Liver (tissue), 9 donors: ENCODE measurements around the gene PCBP2. TPM values are rescaled to one million over a fixed set of nuclear protein-coding genes. Genes with fewer than 3 reads are reported as not detected.

Source experiments
- DNase-seq: peaks from one replicate; pipeline ENCODE4 v3.0.0-alpha.2; 2017; ENCODE audit warnings: low spot score
- H3K27ac ChIP-seq, 2 donors: one replicate each; pipeline ENCODE4 v1.7.0; 2013; ENCODE audit warnings: inconsistent platforms in 2 of 2, low read length in 2 of 2, control low read depth in 1 of 2, low read depth in 1 of 2, mild to moderate bottlenecking in 1 of 2
- H3K27me3 ChIP-seq, 4 donors: one replicate each; pipeline versions ENCODE4 v1.6.1 to v1.7.0; 2013; ENCODE audit warnings: low read length in 3 of 4, inconsistent platforms in 1 of 4, mild to moderate bottlenecking in 1 of 4, moderate library complexity in 1 of 4; ENCODE audit not compliant: control insufficient read depth in 4 of 4, insufficient read depth in 4 of 4
- H3K36me3 ChIP-seq, 4 donors: one replicate each; pipeline versions ENCODE4 v1.6.1 to v1.7.0; 2013; ENCODE audit warnings: low read length in 3 of 4, mild to moderate bottlenecking in 3 of 4, low read depth in 1 of 4, moderate library complexity in 1 of 4; ENCODE audit not compliant: control insufficient read depth in 4 of 4, insufficient read depth in 3 of 4
- H3K4me1 ChIP-seq, 4 donors: one replicate each; pipeline versions ENCODE4 v1.6.1 to v1.7.0; 2013; ENCODE audit warnings: low read length in 3 of 4, mild to moderate bottlenecking in 3 of 4, moderate library complexity in 1 of 4; ENCODE audit not compliant: control insufficient read depth in 4 of 4, insufficient read depth in 4 of 4
- H3K4me3 ChIP-seq, 3 donors: one replicate each; pipeline versions ENCODE4 v1.6.1 to v1.7.0; 2013; ENCODE audit warnings: low read length in 3 of 3, control low read depth in 1 of 3, low read depth in 1 of 3, mild to moderate bottlenecking in 1 of 3
- H3K9ac ChIP-seq, 2 donors: one replicate each; pipeline ENCODE4 v1.7.0; 2013; ENCODE audit warnings: low read length in 2 of 2, mild to moderate bottlenecking in 2 of 2, moderate library complexity in 2 of 2, control low read depth in 1 of 2, low read depth in 1 of 2
- H3K9me3 ChIP-seq, 4 donors: one replicate each; pipeline versions ENCODE4 v1.6.1 to v1.7.0; 2013; ENCODE audit warnings: low read length in 3 of 4; ENCODE audit not compliant: control insufficient read depth in 4 of 4
- JUND ChIP-seq, 2 donors: IDR thresholded peaks; 2 replicates each; pipeline ENCODE4 v1.6.1; 2016; ENCODE audit warnings: antibody characterized with exemption in 2 of 2
- NR2F2 ChIP-seq: IDR thresholded peaks from 2 replicates; pipeline ENCODE4 v1.6.1; 2016; ENCODE audit warnings: antibody characterized with exemption
- RAD21 ChIP-seq, 2 donors: IDR thresholded peaks; 2 replicates each; pipeline ENCODE4 v1.6.1; 2016; ENCODE audit warnings: antibody characterized with exemption in 2 of 2, mild to moderate bottlenecking in 2 of 2
- RXRA ChIP-seq, 2 donors: IDR thresholded peaks; 2 replicates each; pipeline ENCODE4 v1.6.1; 2017 to 2018; ENCODE audit warnings: antibody characterized with exemption in 2 of 2, mild to moderate bottlenecking in 1 of 2
- SP1 ChIP-seq: IDR thresholded peaks from 2 replicates; pipeline ENCODE4 v1.6.1; 2018; ENCODE audit warnings: antibody characterized with exemption, mild to moderate bottlenecking
- YY1 ChIP-seq: IDR thresholded peaks from 2 replicates; pipeline ENCODE4 v1.6.1; 2016; ENCODE audit warnings: antibody characterized with exemption, mild to moderate bottlenecking
- WGBS: extraction: QIAGEN DNeasy Blood & Tissue Kit; methylation state at CpG from one replicate; pipeline ENCODE4 v1.1.7; 2013; 5-methylcytosine and 5-hydroxymethylcytosine counted together
- polyA plus RNA-seq, 2 donors: library from polyadenylated mRNA; stranded (reverse) in 1 of 2; unstranded in 1 of 2; fragments of 200-250 nt in 1 of 2; fragments of >200 nt in 1 of 2; fragmentation: Nextera tagmentation in 1 of 2; extraction: Ambion mirVana in 1 of 2; gene quantifications; one replicate each; pipeline versions ENCODE4 v1.2.1 to v1.2.3, GENCODE V29; 2013 to 2015
- total RNA-seq, 2 donors: library from RNA; depleted of rRNA; stranded (reverse); fragments of >200 nt; gene quantifications; one replicate each; pipeline ENCODE4 v1.2.3, GENCODE V29; 2014
- TF ChIP-seq, protein P1 (sequence below): IDR thresholded peaks from 2 replicates; pipeline ENCODE4 v1.6.1; 2016; ENCODE audit warnings: antibody characterized with exemption
- TF ChIP-seq, protein P2 (sequence below): IDR thresholded peaks from 2 replicates; pipeline ENCODE4 v1.6.1; 2016; ENCODE audit warnings: antibody characterized with exemption
- TF ChIP-seq, protein P3 (sequence below): fragments of 150-350 bp; IDR thresholded peaks from 2 replicates; pipeline ENCODE4 v1.5.1; 2017; ENCODE audit warnings: improper control_type of control experiment, low read depth, low read length; ENCODE audit not compliant: missing input control
- donor health status: healthy.
- donor health status: healthy.
- donor health status: healthy.
- donor health status: healthy.
- donor health status: healthy.

PCBP2 gene
- total and polyA plus RNA-seq, 4 donors, result 130 to 377 (median 223) TPM

DNA sequence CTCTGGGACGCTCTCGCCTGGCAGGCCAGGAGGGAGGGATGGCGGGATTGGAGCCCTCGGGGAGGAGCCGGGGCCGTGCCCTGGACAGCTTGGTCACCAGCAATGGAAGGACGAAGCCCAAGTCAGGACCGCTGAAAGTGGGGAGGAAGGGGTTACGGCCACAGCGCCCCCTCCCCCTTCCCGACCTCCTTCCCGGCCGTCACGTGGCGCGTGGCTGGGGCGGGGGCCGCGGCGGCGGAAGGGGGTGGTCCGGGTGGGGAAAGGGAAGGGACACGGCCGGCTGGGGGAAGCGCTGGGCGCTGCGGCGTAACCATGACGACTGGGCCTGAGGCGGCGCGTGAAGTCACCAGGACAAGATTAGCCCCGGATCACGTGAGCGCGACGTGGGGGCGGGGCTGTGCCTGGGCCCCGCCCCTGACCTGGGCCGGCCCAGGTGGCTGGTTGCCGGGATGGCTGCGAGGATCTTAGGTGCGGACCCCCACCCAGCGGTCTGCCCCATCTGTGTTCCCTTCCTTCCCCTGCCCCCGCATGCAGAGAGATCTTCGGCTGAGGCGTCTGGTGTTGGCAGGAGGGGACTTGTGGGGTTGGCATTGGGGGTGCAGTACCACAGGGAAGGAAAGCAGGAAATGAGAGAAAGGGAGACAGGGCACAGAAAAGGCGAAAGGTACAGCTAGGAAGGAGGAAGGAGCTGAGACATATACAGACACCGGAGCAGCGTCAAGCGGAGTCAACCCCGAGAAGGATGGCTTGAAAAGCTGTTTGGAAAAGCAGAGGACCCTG lies 41.1 kb downstream of the PCBP2 start:
- Histone ChIP-seq H3K9ac (peak overlapping the region; percentile 4 to 26), H3K4me1 (peaks cover 2 to 12% (median 8%) of the 10 kb centered on the region in 4 donors), H3K27ac (peak overlapping the region; percentile 44 to 80), H3K9me3 (no peaks in the 10 kb centered on the region), H3K4me3 (peak overlapping the region; percentile 50 to 68 (median 51)), H3K36me3 (no peaks in the 10 kb centered on the region), H3K27me3 (no peaks in the 10 kb centered on the region)
- peak; percentile 94 for DNase-seq
- 2% methylated on average over 52 of the region's 52 CpGs for WGBS
- TF ChIP-seq NR2F2 (no peak), YY1 (peak; percentile 32), JUND (IDR thresholded peaks at IDR 0.05) (peak in 1 of 2 donors; percentile 13)

DNA sequence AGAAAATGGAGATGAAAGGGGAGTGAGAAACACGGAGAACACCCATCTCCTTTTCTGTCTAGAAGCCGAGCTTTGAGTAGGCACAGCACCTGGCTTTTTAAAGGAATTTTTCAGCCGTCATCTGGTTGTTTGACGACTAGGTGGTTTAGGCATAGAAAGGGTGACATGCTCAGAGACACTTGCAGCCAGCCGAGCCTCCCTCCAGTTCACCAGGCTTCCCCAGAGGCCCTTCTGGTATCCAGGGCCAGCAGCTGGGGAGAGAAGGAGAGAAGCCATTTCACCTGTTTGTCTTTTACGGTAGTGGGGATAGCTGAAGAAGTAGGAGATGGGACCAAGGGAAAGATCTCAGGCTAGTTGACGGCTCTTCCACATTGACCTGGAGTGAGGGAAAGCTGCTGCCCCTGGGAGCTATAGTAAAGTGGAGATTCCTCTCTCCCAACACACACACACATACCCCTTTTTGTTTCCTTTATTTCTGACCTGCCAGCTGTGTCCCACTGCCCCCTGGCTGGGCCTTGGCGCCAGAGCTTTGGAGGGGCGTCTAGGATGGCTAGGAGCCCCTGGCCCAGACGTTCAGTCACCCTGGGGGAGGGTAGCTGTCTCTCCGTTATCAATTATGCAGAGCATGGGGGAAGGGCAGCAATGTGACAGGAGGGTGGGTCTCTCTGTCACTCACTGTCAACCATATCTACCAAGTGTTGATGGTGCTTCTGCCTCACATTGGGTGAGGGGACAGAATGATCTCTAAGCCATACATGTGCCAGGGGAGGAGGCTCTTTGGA lies 41.9 kb downstream of the PCBP2 start:
- WGBS, result 45% methylated on average over 11 of the region's 11 CpGs
- Histone ChIP-seq H3K9me3 (no peaks in the 10 kb centered on the region), H3K27me3 (no peaks in the 10 kb centered on the region), H3K27ac (peak overlapping the region in 1 of 2 donors; percentile 80), H3K4me3 (peak overlapping the region in 2 of 3 donors; percentile 36 to 68), H3K36me3 (no peaks in the 10 kb centered on the region), H3K9ac (peak overlapping the region; percentile 4 to 26), H3K4me1 (peaks cover 2 to 14% (median 8%) of the 10 kb centered on the region in 4 donors)
- TF ChIP-seq SP1, result no peak
- TF ChIP-seq, protein P1, sequence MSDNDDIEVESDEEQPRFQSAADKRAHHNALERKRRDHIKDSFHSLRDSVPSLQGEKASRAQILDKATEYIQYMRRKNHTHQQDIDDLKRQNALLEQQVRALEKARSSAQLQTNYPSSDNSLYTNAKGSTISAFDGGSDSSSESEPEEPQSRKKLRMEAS, result no peak
- TF ChIP-seq RAD21 (IDR thresholded peaks at IDR 0.05), result no peak
- TF ChIP-seq, protein P2, sequence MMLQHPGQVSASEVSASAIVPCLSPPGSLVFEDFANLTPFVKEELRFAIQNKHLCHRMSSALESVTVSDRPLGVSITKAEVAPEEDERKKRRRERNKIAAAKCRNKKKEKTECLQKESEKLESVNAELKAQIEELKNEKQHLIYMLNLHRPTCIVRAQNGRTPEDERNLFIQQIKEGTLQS, result no peak
- TF ChIP-seq NR2F2, result no peak
- TF ChIP-seq, protein P3, sequence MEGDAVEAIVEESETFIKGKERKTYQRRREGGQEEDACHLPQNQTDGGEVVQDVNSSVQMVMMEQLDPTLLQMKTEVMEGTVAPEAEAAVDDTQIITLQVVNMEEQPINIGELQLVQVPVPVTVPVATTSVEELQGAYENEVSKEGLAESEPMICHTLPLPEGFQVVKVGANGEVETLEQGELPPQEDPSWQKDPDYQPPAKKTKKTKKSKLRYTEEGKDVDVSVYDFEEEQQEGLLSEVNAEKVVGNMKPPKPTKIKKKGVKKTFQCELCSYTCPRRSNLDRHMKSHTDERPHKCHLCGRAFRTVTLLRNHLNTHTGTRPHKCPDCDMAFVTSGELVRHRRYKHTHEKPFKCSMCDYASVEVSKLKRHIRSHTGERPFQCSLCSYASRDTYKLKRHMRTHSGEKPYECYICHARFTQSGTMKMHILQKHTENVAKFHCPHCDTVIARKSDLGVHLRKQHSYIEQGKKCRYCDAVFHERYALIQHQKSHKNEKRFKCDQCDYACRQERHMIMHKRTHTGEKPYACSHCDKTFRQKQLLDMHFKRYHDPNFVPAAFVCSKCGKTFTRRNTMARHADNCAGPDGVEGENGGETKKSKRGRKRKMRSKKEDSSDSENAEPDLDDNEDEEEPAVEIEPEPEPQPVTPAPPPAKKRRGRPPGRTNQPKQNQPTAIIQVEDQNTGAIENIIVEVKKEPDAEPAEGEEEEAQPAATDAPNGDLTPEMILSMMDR, result no peak
- TF ChIP-seq YY1, result no peak
- no peak for DNase-seq

DNA sequence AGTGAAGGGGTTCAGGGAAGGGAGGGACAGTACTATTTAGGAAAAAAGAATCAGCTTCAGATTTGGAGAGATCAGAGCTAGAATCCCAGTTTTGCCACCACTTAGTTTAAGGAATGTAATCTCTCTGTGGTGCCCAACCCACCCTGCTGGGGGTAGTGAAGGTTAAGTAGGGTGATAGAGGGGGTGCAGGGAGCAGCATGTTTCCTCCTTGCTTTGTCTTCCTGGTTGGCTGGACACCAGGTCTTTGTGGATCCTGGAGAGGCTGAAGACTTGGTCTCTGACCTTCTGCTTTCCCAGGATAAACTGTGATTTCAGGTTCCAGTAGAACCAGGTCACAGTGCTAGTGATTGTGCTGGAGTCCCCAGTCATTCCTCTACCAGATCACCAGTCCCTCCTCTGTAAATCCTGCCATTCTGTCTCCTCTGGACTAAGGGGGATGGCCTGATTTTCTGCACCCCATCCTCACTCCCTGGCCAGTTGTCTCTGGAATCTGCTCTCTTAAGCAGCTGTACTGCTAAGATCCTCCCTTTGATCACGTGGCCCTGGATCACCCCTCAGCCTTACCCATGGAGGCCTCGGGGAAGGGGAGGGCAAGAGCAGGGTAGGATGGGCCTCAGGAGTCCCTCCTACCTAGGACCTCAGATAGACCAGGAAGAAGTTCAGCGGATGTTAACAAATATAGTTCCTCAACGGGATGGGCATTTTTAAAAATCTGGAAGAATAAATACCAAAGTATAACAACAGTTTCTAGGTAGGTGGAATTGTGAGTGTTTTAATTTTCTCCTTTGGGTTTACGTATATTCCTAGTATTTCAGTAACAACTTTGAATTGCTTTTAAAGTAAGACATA lies 44.2 kb downstream of the PCBP2 start:
- Histone ChIP-seq H3K9me3 (no peaks in the 10 kb centered on the region), H3K27me3 (no peaks in the 10 kb centered on the region), H3K27ac (peak overlapping the region in 1 of 2 donors; percentile 5), H3K36me3 (no peaks in the 10 kb centered on the region), H3K9ac (no peak overlapping the region), H3K4me3 (no peak overlapping the region), H3K4me1 (peaks cover 5 to 28% (median 14%) of the 10 kb centered on the region in 4 donors)
- no peak for TF ChIP-seq RXRA (IDR thresholded peaks at IDR 0.05)
- TF ChIP-seq NR2F2, result no peak
- WGBS, result 43% methylated on average over 5 of the region's 5 CpGs
- DNase-seq, result no peak
